ENCODE data around the gene STAG1.

STAG1 gene

GRCh38 chr3:136428167-136428566, 324.0 kb downstream of the STAG1 start:
- Histone ChIP-seq H3K27ac (ENCODE audit: low read length) (no peak overlapping the region), H3K4me2 (ENCODE audit: low read length) (no peak overlapping the region), H2AFZ (ENCODE audit: low read depth, low read length) (no peak overlapping the region), H3K27me3 (ENCODE audit: low read depth, low read length) (no peaks in the 10 kb centered on the region), H3K36me3 (replicated peaks; ENCODE audit: low read depth, low read length) (no peaks in the 10 kb centered on the region), H3K9ac (ENCODE audit: low read length) (no peak overlapping the region), H4K20me1 (ENCODE audit: insufficient read depth, low read length) (no peaks in the 10 kb centered on the region), H3K4me3 (ENCODE audit: low read length) (no peak overlapping the region), H3K4me1 (ENCODE audit: low read length) (peaks cover 10% of the 10 kb centered on the region), H3K79me2 (ENCODE audit: low read length) (no peaks in the 10 kb centered on the region), H3K9me3 (ENCODE audit: insufficient read depth, low read length) (no peaks in the 10 kb centered on the region)
- TF ChIP-seq EZH2phosphoT487 (IDR thresholded peaks at IDR 0.05; ENCODE audit: low read depth) = no peak
- TF ChIP-seq, protein P1, sequence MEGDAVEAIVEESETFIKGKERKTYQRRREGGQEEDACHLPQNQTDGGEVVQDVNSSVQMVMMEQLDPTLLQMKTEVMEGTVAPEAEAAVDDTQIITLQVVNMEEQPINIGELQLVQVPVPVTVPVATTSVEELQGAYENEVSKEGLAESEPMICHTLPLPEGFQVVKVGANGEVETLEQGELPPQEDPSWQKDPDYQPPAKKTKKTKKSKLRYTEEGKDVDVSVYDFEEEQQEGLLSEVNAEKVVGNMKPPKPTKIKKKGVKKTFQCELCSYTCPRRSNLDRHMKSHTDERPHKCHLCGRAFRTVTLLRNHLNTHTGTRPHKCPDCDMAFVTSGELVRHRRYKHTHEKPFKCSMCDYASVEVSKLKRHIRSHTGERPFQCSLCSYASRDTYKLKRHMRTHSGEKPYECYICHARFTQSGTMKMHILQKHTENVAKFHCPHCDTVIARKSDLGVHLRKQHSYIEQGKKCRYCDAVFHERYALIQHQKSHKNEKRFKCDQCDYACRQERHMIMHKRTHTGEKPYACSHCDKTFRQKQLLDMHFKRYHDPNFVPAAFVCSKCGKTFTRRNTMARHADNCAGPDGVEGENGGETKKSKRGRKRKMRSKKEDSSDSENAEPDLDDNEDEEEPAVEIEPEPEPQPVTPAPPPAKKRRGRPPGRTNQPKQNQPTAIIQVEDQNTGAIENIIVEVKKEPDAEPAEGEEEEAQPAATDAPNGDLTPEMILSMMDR (IDR thresholded peaks at IDR 0.05; ENCODE audit: low read depth, low read length) = no peak

- H3K9me3 ChIP-seq (ENCODE audit: insufficient read depth, low read length) = no peaks in the 10 kb centered on the region
- no peak overlapping the region for H3K4me2 ChIP-seq (ENCODE audit: low read length)
- H3K79me2 ChIP-seq (ENCODE audit: low read length) = no peaks in the 10 kb centered on the region
- no peaks in the 10 kb centered on the region for H3K27me3 ChIP-seq (ENCODE audit: low read depth, low read length)
- no peak overlapping the region for H3K27ac ChIP-seq (ENCODE audit: low read length)
- no peak overlapping the region for H2AFZ ChIP-seq (ENCODE audit: low read depth, low read length)
- TF ChIP-seq, protein P1 (IDR thresholded peaks at IDR 0.05; ENCODE audit: low read depth, low read length) = no peak
- TF ChIP-seq EZH2phosphoT487 (IDR thresholded peaks at IDR 0.05; ENCODE audit: low read depth) = no peak
- H3K4me3 ChIP-seq (ENCODE audit: low read length) = no peak overlapping the region
- H3K9ac ChIP-seq (ENCODE audit: low read length) = no peak overlapping the region
- no peaks in the 10 kb centered on the region for H4K20me1 ChIP-seq (ENCODE audit: insufficient read depth, low read length)
- H3K4me1 ChIP-seq (ENCODE audit: low read length) = peaks cover 19% of the 10 kb centered on the region
- no peaks in the 10 kb centered on the region for H3K36me3 ChIP-seq (replicated peaks; ENCODE audit: low read depth, low read length)
Measured at GRCh38 chr3:136427236-136427635, 324.9 kb downstream of the STAG1 start.

- no peak overlapping the region for H3K4me2 ChIP-seq (ENCODE audit: low read length)
- H3K79me2 ChIP-seq (ENCODE audit: low read length) = no peaks in the 10 kb centered on the region
- H3K36me3 ChIP-seq (replicated peaks; ENCODE audit: low read depth, low read length) = peaks cover 6% of the 10 kb centered on the region
- no peaks in the 10 kb centered on the region for H3K27me3 ChIP-seq (ENCODE audit: low read depth, low read length)
- H4K20me1 ChIP-seq (ENCODE audit: insufficient read depth, low read length) = no peaks in the 10 kb centered on the region
- H3K4me1 ChIP-seq (ENCODE audit: low read length) = no peaks in the 10 kb centered on the region
- no peak overlapping the region for H2AFZ ChIP-seq (ENCODE audit: low read depth, low read length)
- TF ChIP-seq, protein P1 (IDR thresholded peaks at IDR 0.05; ENCODE audit: low read depth, low read length) = no peak
- H3K9ac ChIP-seq (ENCODE audit: low read length) = no peak overlapping the region
- no peak overlapping the region for H3K4me3 ChIP-seq (ENCODE audit: low read length)
- H3K27ac ChIP-seq (ENCODE audit: low read length) = no peak overlapping the region
- H3K9me3 ChIP-seq (ENCODE audit: insufficient read depth, low read length) = no peaks in the 10 kb centered on the region
Measured at GRCh38 chr3:136414476-136414875, 337.7 kb downstream of the STAG1 start.

DNA sequence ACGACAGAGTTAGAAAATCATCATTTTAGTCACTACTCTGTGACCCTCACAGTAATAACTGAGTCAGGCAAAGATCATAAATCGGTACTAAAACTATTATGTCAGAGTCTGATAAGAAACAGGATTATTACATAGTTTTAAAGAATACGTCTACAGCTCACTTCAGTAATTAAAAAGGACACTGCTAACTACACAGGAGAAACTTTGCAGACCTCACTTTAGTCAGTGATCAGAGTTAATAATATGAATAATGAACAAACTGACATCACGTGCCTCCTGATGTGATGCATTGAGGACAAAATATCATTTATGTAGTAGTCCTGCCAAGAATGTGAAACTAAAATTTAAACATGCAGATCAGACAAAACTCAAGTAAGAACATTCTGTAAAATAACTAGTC, 339.9 kb downstream of the STAG1 start:
- no peak overlapping the region for H3K4me2 ChIP-seq (ENCODE audit: low read length)
- peaks cover 2% of the 10 kb centered on the region for H3K36me3 ChIP-seq (replicated peaks; ENCODE audit: low read depth, low read length)
- no peak overlapping the region for H3K9ac ChIP-seq (ENCODE audit: low read length)
- no peaks in the 10 kb centered on the region for H3K4me1 ChIP-seq (ENCODE audit: low read length)
- H3K4me3 ChIP-seq (ENCODE audit: low read length) = no peak overlapping the region
- no peak overlapping the region for H2AFZ ChIP-seq (ENCODE audit: low read depth, low read length)
- no peaks in the 10 kb centered on the region for H3K27me3 ChIP-seq (ENCODE audit: low read depth, low read length)
- no peak overlapping the region for H3K27ac ChIP-seq (ENCODE audit: low read length)
- no peaks in the 10 kb centered on the region for H3K9me3 ChIP-seq (ENCODE audit: insufficient read depth, low read length)
- TF ChIP-seq, protein P1 (IDR thresholded peaks at IDR 0.05; ENCODE audit: low read depth, low read length) = no peak
- no peak for TF ChIP-seq EZH2phosphoT487 (IDR thresholded peaks at IDR 0.05; ENCODE audit: low read depth)
- no peaks in the 10 kb centered on the region for H4K20me1 ChIP-seq (ENCODE audit: insufficient read depth, low read length)
- no peaks in the 10 kb centered on the region for H3K79me2 ChIP-seq (ENCODE audit: low read length)

All from OCI-LY3 (cell line).